ENCODE measurements around the gene C2orf76. TPM values are rescaled to one million over a fixed set of nuclear protein-coding genes. Genes with fewer than 3 reads are reported as not detected.
"Not testable (repeated sequence)": the region's sequence is repeated elsewhere in the genome, so short reads cannot be mapped to it uniquely, and the experiment has no call there.

The C2orf76 gene
- total RNA-seq, 2 experiments from 2014 or later: 10.5 to 11.5 TPM

- POLR2A ChIA-PET: no interaction called here
- Mint-ChIP-seq H3K4me3 (no peak overlapping the region), H3K9me3 (no peaks in the 10 kb centered on the region), H3K4me1 (ENCODE audit: low read depth) (no peaks in the 10 kb centered on the region), H3K36me3 (no peaks in the 10 kb centered on the region), H3K27me3 (peaks cover 1% of the 10 kb centered on the region), H3K27ac (no peak overlapping the region)
- CTCF ChIA-PET: no interaction called here
- intact Hi-C loops (cut with micrococcal nuclease): no loop called here
- no peak for DNase-seq
Measured at GRCh38 chr2:119286661-119287060, 80.0 kb downstream of the C2orf76 start.

- intact Hi-C loops (cut with micrococcal nuclease): no loop called here
- Mint-ChIP-seq H3K4me3 (no peak overlapping the region), H3K36me3 (no peaks in the 10 kb centered on the region), H3K27ac (no peak overlapping the region), H3K9me3 (no peaks in the 10 kb centered on the region), H3K4me1 (ENCODE audit: low read depth) (no peaks in the 10 kb centered on the region), H3K27me3 (peaks cover 1% of the 10 kb centered on the region)
- no peak for DNase-seq
- ChIA-PET CTCF (no interaction called here), POLR2A (no interaction called here)
Measured at GRCh38 chr2:119283873-119284331, 82.7 kb downstream of the C2orf76 start.

GRCh38 chr2:119282996-119283511 lies 83.6 kb downstream of the C2orf76 start:
- Mint-ChIP-seq H3K27ac (no peak overlapping the region), H3K4me1 (ENCODE audit: low read depth) (no peaks in the 10 kb centered on the region), H3K27me3 (peaks cover 1% of the 10 kb centered on the region), H3K36me3 (no peaks in the 10 kb centered on the region), H3K9me3 (no peaks in the 10 kb centered on the region), H3K4me3 (no peak overlapping the region)
- intact Hi-C loops (cut with micrococcal nuclease): no loop called here
- POLR2A ChIA-PET: no interaction called here
- DNase-seq: no peak
- CTCF ChIA-PET: interaction anchor here (0.7 kb wide), 1 partner anchor 449 kb away, joined by 3 read pairs; no protein-coding TSS in a partner anchor

GRCh38 chr2:119282146-119282995 lies 84.3 kb downstream of the C2orf76 start:
- Mint-ChIP-seq H3K9me3 (no peaks in the 10 kb centered on the region), H3K4me3 (no peak overlapping the region), H3K36me3 (no peaks in the 10 kb centered on the region), H3K27me3 (peaks cover 1% of the 10 kb centered on the region), H3K27ac (no peak overlapping the region), H3K4me1 (ENCODE audit: low read depth) (no peaks in the 10 kb centered on the region)
- CTCF ChIA-PET: interaction anchor here (0.7 kb wide), 1 partner anchor 448 kb away, joined by 3 read pairs; no protein-coding TSS in a partner anchor
- POLR2A ChIA-PET: no interaction called here
- DNase-seq: no peak
- intact Hi-C loops (cut with micrococcal nuclease): no loop called here

- Mint-ChIP-seq H3K9me3 (no peaks in the 10 kb centered on the region), H3K4me1 (ENCODE audit: low read depth) (no peaks in the 10 kb centered on the region), H3K27me3 (peaks cover 1% of the 10 kb centered on the region), H3K36me3 (no peaks in the 10 kb centered on the region), H3K27ac (no peak overlapping the region), H3K4me3 (no peak overlapping the region)
- POLR2A ChIA-PET: no interaction called here
- intact Hi-C loops (cut with micrococcal nuclease): no loop called here
- CTCF ChIA-PET: interaction anchor here (0.6 kb wide), 1 partner anchor 11 kb away, joined by 3 read pairs; no protein-coding TSS in a partner anchor
- no peak for DNase-seq
Measured at GRCh38 chr2:119280680-119281079, 86.0 kb downstream of the C2orf76 start.

- intact Hi-C loops (cut with micrococcal nuclease): no loop called here
- no peak for DNase-seq
- Mint-ChIP-seq H3K27ac (no peak overlapping the region), H3K36me3 (no peaks in the 10 kb centered on the region), H3K27me3 (peaks cover 1% of the 10 kb centered on the region), H3K4me1 (ENCODE audit: low read depth) (no peaks in the 10 kb centered on the region), H3K9me3 (no peaks in the 10 kb centered on the region), H3K4me3 (no peak overlapping the region)
- ChIA-PET CTCF (no interaction called here), POLR2A (no interaction called here)
Measured at GRCh38 chr2:119279666-119280065, 87.0 kb downstream of the C2orf76 start.

GRCh38 chr2:119278946-119279345 lies 87.7 kb downstream of the C2orf76 start:
- no peak overlapping the region for H3K27ac Mint-ChIP-seq
- H3K4me3 Mint-ChIP-seq: no peak overlapping the region
- no peaks in the 10 kb centered on the region for H3K4me1 Mint-ChIP-seq (ENCODE audit: low read depth)
- CTCF ChIA-PET: no interaction called here
- intact Hi-C loops (cut with micrococcal nuclease): no loop called here
- H3K9me3 Mint-ChIP-seq: peaks cover 3% of the 10 kb centered on the region
- POLR2A ChIA-PET: no interaction called here
- no peak for DNase-seq
- peaks cover 1% of the 10 kb centered on the region for H3K27me3 Mint-ChIP-seq
- H3K36me3 Mint-ChIP-seq: no peaks in the 10 kb centered on the region

- CTCF ChIA-PET; H3K9me3 Mint-ChIP-seq; intact Hi-C loops (cut with micrococcal nuclease); POLR2A ChIA-PET; H3K27ac Mint-ChIP-seq; H3K4me3 Mint-ChIP-seq; H3K27me3 Mint-ChIP-seq; DNase-seq; H3K4me1 Mint-ChIP-seq (ENCODE audit: low read depth); H3K36me3 Mint-ChIP-seq: not testable (repeated sequence)
Measured at GRCh38 chr2:119278385-119278784, 88.2 kb downstream of the C2orf76 start.

GRCh38 chr2:119276864-119277263 lies 89.8 kb downstream of the C2orf76 start:
- no peak for DNase-seq
- H3K4me1 Mint-ChIP-seq (ENCODE audit: low read depth): no peaks in the 10 kb centered on the region
- CTCF ChIA-PET: no interaction called here
- intact Hi-C loops (cut with micrococcal nuclease): no loop called here
- peaks cover 3% of the 10 kb centered on the region for H3K9me3 Mint-ChIP-seq
- no peak overlapping the region for H3K4me3 Mint-ChIP-seq
- POLR2A ChIA-PET: no interaction called here
- no peaks in the 10 kb centered on the region for H3K36me3 Mint-ChIP-seq
- no peaks in the 10 kb centered on the region for H3K27me3 Mint-ChIP-seq
- no peak overlapping the region for H3K27ac Mint-ChIP-seq

- intact Hi-C loops (cut with micrococcal nuclease): no loop called here
- no peaks in the 10 kb centered on the region for H3K9me3 Mint-ChIP-seq
- POLR2A ChIA-PET: no interaction called here
- H3K36me3 Mint-ChIP-seq: no peaks in the 10 kb centered on the region
- no peak overlapping the region for H3K4me3 Mint-ChIP-seq
- H3K27ac Mint-ChIP-seq: no peak overlapping the region
- peaks cover 6% of the 10 kb centered on the region for H3K27me3 Mint-ChIP-seq
- CTCF ChIA-PET: no interaction called here
- H3K4me1 Mint-ChIP-seq (ENCODE audit: low read depth): no peaks in the 10 kb centered on the region
- no peak for DNase-seq
Measured at GRCh38 chr2:119267604-119268003, 99.0 kb downstream of the C2orf76 start.

GRCh38 chr2:119266091-119266589 lies 100.5 kb downstream of the C2orf76 start:
- Mint-ChIP-seq H3K9me3 (no peaks in the 10 kb centered on the region), H3K27me3 (peaks cover 6% of the 10 kb centered on the region), H3K4me1 (ENCODE audit: low read depth) (no peaks in the 10 kb centered on the region), H3K27ac (no peak overlapping the region), H3K4me3 (no peak overlapping the region), H3K36me3 (no peaks in the 10 kb centered on the region)
- POLR2A ChIA-PET: no interaction called here
- no peak for DNase-seq
- CTCF ChIA-PET: interaction anchor here (0.6 to 1.4 kb wide), 3 partner anchors 23 to 385 kb away, joined by 3 to 4 read pairs (median 3); no protein-coding TSS in a partner anchor
- intact Hi-C loops (cut with micrococcal nuclease): no loop called here

GRCh38 chr2:119265693-119266066 lies 101.0 kb downstream of the C2orf76 start:
- POLR2A ChIA-PET: no interaction called here
- Mint-ChIP-seq H3K27me3 (peaks cover 6% of the 10 kb centered on the region), H3K4me1 (ENCODE audit: low read depth) (no peaks in the 10 kb centered on the region), H3K4me3 (no peak overlapping the region), H3K36me3 (no peaks in the 10 kb centered on the region), H3K27ac (no peak overlapping the region), H3K9me3 (no peaks in the 10 kb centered on the region)
- CTCF ChIA-PET: interaction anchor here (0.6 to 1.4 kb wide), 3 partner anchors 24 to 384 kb away, joined by 3 to 4 read pairs (median 3); no protein-coding TSS in a partner anchor
- intact Hi-C loops (cut with micrococcal nuclease): no loop called here
- DNase-seq: no peak
